HEK293 (cell line): ENCODE data around the gene RPS6KA2.

ENCODE experiments used
- GLIS1 ChIP-seq: fragments of 450-650 bp; formaldehyde crosslinking; IDR thresholded peaks from 2 replicates; pipeline ENCODE4 v1.5.1; 2016; ENCODE audit warnings: missing biosample characterization, missing genetic modification characterization
- GLIS2 ChIP-seq: fragments of 450-650 bp; formaldehyde crosslinking; IDR thresholded peaks from 2 replicates; pipeline ENCODE4 v1.5.1; 2016; ENCODE audit warnings: missing biosample characterization, missing genetic modification characterization
- KLF10 ChIP-seq: fragments of 450-650 bp; IDR thresholded peaks from 2 replicates; pipeline ENCODE4 v1.5.1; 2018; ENCODE audit warnings: missing biosample characterization, mild to moderate bottlenecking, missing genetic modification characterization
- KLF16 ChIP-seq: fragments of 450-650 bp; formaldehyde crosslinking; IDR thresholded peaks from 2 replicates; pipeline ENCODE4 v1.5.1; 2017; ENCODE audit warnings: missing biosample characterization, missing genetic modification characterization
- KLF8 ChIP-seq: fragments of 450-650 bp; formaldehyde crosslinking; IDR thresholded peaks from 2 replicates; pipeline ENCODE4 v1.5.1; 2016; ENCODE audit warnings: missing biosample characterization, missing genetic modification characterization
- PRDM2 ChIP-seq: fragments of 450-650 bp; formaldehyde crosslinking; IDR thresholded peaks from 2 replicates; pipeline ENCODE4 v1.5.1; 2016; ENCODE audit warnings: missing biosample characterization, missing genetic modification characterization, borderline replicate concordance
- REST ChIP-seq: fragments of 450-650 bp; formaldehyde crosslinking; IDR thresholded peaks from 2 replicates; pipeline ENCODE4 v1.5.1; 2016; ENCODE audit warnings: missing biosample characterization, missing genetic modification characterization
- SCRT2 ChIP-seq: fragments of 450-650 bp; formaldehyde crosslinking; IDR thresholded peaks from 2 replicates; pipeline ENCODE4 v1.5.1; 2016; ENCODE audit warnings: missing biosample characterization, missing genetic modification characterization
- SP7 ChIP-seq: fragments of 450-650 bp; formaldehyde crosslinking; IDR thresholded peaks from 2 replicates; pipeline ENCODE4 v1.5.1; 2016; ENCODE audit warnings: missing biosample characterization, missing genetic modification characterization
- ZBTB7A ChIP-seq: fragments of 450-650 bp; formaldehyde crosslinking; IDR thresholded peaks from 2 replicates; pipeline ENCODE4 v1.5.1; 2016; ENCODE audit warnings: low read depth, missing biosample characterization, missing genetic modification characterization
- ZNF140 ChIP-seq: fragments of 450-650 bp; formaldehyde crosslinking; IDR thresholded peaks from 2 replicates; pipeline ENCODE4 v1.5.1; 2016; ENCODE audit warnings: missing biosample characterization, missing genetic modification characterization
- ZNF157 ChIP-seq: fragments of 450-650 bp; formaldehyde crosslinking; IDR thresholded peaks from 2 replicates; pipeline ENCODE4 v1.5.1; 2016; ENCODE audit warnings: missing biosample characterization, missing genetic modification characterization
- ZNF184 ChIP-seq: fragments of 450-650 bp; IDR thresholded peaks from 2 replicates; pipeline ENCODE4 v1.5.1; 2018; ENCODE audit warnings: missing biosample characterization, mild to moderate bottlenecking, missing genetic modification characterization
- ZNF2 ChIP-seq: fragments of 450-650 bp; formaldehyde crosslinking; IDR thresholded peaks from 2 replicates; pipeline ENCODE4 v1.5.1; 2016; ENCODE audit warnings: missing biosample characterization, missing genetic modification characterization
- ZNF202 ChIP-seq: fragments of 450-650 bp; formaldehyde crosslinking; IDR thresholded peaks from 2 replicates; pipeline ENCODE4 v1.5.1; 2016; ENCODE audit warnings: missing biosample characterization, missing genetic modification characterization, borderline replicate concordance
- ZNF214 ChIP-seq: fragments of 450-650 bp; formaldehyde crosslinking; IDR thresholded peaks from 2 replicates; pipeline ENCODE4 v1.5.1; 2017; ENCODE audit warnings: missing biosample characterization, mild to moderate bottlenecking, missing genetic modification characterization, borderline replicate concordance
- ZNF362 ChIP-seq: fragments of 450-650 bp; formaldehyde crosslinking; IDR thresholded peaks from 2 replicates; pipeline ENCODE4 v1.5.1; 2016; ENCODE audit warnings: missing biosample characterization, missing genetic modification characterization
- ZNF548 ChIP-seq: fragments of 450-650 bp; formaldehyde crosslinking; IDR thresholded peaks from 2 replicates; pipeline ENCODE4 v1.5.1; 2016; ENCODE audit warnings: missing biosample characterization, missing genetic modification characterization
- ZNF580 ChIP-seq: fragments of 450-650 bp; formaldehyde crosslinking; IDR thresholded peaks from 2 replicates; pipeline ENCODE4 v1.5.1; 2016; ENCODE audit warnings: missing biosample characterization, missing genetic modification characterization
- ZNF791 ChIP-seq: fragments of 450-650 bp; formaldehyde crosslinking; IDR thresholded peaks from 2 replicates; pipeline ENCODE4 v1.5.1; 2016; ENCODE audit warnings: missing biosample characterization, missing genetic modification characterization
- ZNF792 ChIP-seq: fragments of 450-650 bp; formaldehyde crosslinking; IDR thresholded peaks from 2 replicates; pipeline ENCODE4 v1.5.1; 2016; ENCODE audit warnings: missing biosample characterization, missing genetic modification characterization
- TF ChIP-seq, protein P1 (sequence below): fragments of 450-650 bp; IDR thresholded peaks from 2 replicates; pipeline ENCODE4 v1.5.1; 2018; ENCODE audit warnings: missing biosample characterization, missing genetic modification characterization
- TF ChIP-seq, protein P2 (sequence below): fragments of 450-650 bp; formaldehyde crosslinking; IDR thresholded peaks from 2 replicates; pipeline ENCODE4 v1.5.1; 2016; ENCODE audit warnings: missing biosample characterization, missing genetic modification characterization
- TF ChIP-seq, protein P3 (sequence below): fragments of 450-650 bp; formaldehyde crosslinking; IDR thresholded peaks from 2 replicates; pipeline ENCODE4 v1.5.1; 2017; ENCODE audit warnings: missing biosample characterization, missing genetic modification characterization

The RPS6KA2 gene

GRCh38 chr6:166381733-166382499, 245.1 kb downstream of the RPS6KA2 start (continued):
- no peak for TF ChIP-seq ZNF362 (tag by site-specific recombination)
- 0 out of 2 replicates have a peak, but pooled peaks have one; percentile 36 for TF ChIP-seq REST (tag by site-specific recombination)
- peak; percentile 12; the same call in 1 of the 2 replicates for TF ChIP-seq KLF16 (tag by site-specific recombination)
- TF ChIP-seq ZNF2 (tag by site-specific recombination): peak; percentile 97
- TF ChIP-seq, protein P1, sequence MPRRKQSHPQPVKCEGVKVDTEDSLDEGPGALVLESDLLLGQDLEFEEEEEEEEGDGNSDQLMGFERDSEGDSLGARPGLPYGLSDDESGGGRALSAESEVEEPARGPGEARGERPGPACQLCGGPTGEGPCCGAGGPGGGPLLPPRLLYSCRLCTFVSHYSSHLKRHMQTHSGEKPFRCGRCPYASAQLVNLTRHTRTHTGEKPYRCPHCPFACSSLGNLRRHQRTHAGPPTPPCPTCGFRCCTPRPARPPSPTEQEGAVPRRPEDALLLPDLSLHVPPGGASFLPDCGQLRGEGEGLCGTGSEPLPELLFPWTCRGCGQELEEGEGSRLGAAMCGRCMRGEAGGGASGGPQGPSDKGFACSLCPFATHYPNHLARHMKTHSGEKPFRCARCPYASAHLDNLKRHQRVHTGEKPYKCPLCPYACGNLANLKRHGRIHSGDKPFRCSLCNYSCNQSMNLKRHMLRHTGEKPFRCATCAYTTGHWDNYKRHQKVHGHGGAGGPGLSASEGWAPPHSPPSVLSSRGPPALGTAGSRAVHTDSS: no peak
- no peak for TF ChIP-seq ZNF792 (tag by site-specific recombination)
- TF ChIP-seq ZNF157: no peak
- TF ChIP-seq PRDM2 (tag by site-specific recombination): peak; percentile 96
- peak; percentile 80 for TF ChIP-seq GLIS2
- 0 out of 2 replicates have a peak, but pooled peaks have one; percentile 60 for TF ChIP-seq ZBTB7A (tag by site-specific recombination)
- no peak for TF ChIP-seq SCRT2 (tag by site-specific recombination)
- no peak for TF ChIP-seq ZNF791 (tag by site-specific recombination)
- TF ChIP-seq ZNF184 (tag by site-specific recombination): 0 out of 2 replicates have a peak, but pooled peaks have one; percentile 29
- 0 out of 2 replicates have a peak, but pooled peaks have one; percentile 26 for TF ChIP-seq ZNF580 (tag by site-specific recombination)
- TF ChIP-seq, protein P2, sequence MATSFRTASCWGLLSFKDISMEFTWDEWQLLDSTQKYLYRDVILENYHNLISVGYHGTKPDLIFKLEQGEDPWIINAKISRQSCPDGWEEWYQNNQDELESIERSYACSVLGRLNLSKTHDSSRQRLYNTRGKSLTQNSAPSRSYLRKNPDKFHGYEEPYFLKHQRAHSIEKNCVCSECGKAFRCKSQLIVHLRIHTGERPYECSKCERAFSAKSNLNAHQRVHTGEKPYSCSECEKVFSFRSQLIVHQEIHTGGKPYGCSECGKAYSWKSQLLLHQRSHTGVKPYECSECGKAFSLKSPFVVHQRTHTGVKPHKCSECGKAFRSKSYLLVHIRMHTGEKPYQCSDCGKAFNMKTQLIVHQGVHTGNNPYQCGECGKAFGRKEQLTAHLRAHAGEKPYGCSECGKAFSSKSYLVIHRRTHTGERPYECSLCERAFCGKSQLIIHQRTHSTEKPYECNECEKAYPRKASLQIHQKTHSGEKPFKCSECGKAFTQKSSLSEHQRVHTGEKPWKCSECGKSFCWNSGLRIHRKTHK (tag by site-specific recombination): no peak
- peak; percentile 53; the same call in 1 of the 2 replicates for TF ChIP-seq SP7 (tag by site-specific recombination)
- TF ChIP-seq KLF8 (tag by site-specific recombination): peak; percentile 76; the same call in 1 of the 2 replicates
- TF ChIP-seq ZNF140 (tag by site-specific recombination): no peak
- TF ChIP-seq, protein P3, sequence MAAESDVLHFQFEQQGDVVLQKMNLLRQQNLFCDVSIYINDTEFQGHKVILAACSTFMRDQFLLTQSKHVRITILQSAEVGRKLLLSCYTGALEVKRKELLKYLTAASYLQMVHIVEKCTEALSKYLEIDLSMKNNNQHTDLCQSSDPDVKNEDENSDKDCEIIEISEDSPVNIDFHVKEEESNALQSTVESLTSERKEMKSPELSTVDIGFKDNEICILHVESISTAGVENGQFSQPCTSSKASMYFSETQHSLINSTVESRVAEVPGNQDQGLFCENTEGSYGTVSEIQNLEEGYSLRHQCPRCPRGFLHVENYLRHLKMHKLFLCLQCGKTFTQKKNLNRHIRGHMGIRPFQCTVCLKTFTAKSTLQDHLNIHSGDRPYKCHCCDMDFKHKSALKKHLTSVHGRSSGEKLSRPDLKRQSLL (tag by site-specific recombination): no peak
- no peak for TF ChIP-seq ZNF202
- peak; percentile 69 for TF ChIP-seq GLIS1 (tag by site-specific recombination)
- TF ChIP-seq ZNF214 (tag by site-specific recombination): no peak
- no peak for TF ChIP-seq ZNF548
- TF ChIP-seq KLF10 (tag by site-specific recombination): peak; percentile 75
